GM23338 (cell line): Measurements from ENCODE around the gene PHTF2. TPM values are rescaled to one million over a fixed set of nuclear protein-coding genes. Genes with fewer than 3 reads are reported as not detected.

Experiments used
- ATAC-seq: fragments of 200-7000 bp; cut with Tn5 transposase; 3 replicates; pipeline ENCODE4 v1.9.1; 2020
- DNase-seq: peaks from one replicate; pipeline ENCODE4 v3.0.0-alpha.2; 2015; ENCODE audit warnings: low spot score
- H2AFZ ChIP-seq: fragments of 200-600 bp; sonication (generic); 2 replicates; pipeline ENCODE4 v1.8.0; 2016; ENCODE audit warnings: antibody characterized with exemption, mild to moderate bottlenecking, moderate library complexity
- H3F3A ChIP-seq: fragments of 200-600 bp; sonication (generic); replicated peaks from 2 replicates; pipeline ENCODE4 v1.8.0; 2017; ENCODE audit warnings: antibody characterized with exemption, mixed run types, low read depth
- H3K27ac ChIP-seq: fragments of 200-600 bp; sonication (generic); 2 replicates; pipeline ENCODE4 v1.6.1; 2016; ENCODE audit warnings: low read depth
- H3K27me3 ChIP-seq: fragments of 200-600 bp; sonication (generic); 2 replicates; pipeline ENCODE4 v1.8.0; 2016; ENCODE audit warnings: mild to moderate bottlenecking, mixed run types, moderate library complexity; ENCODE audit not compliant: insufficient read depth
- H3K36me3 ChIP-seq: fragments of 200-600 bp; sonication (generic); 2 replicates; pipeline ENCODE4 v1.8.0; 2016; ENCODE audit warnings: mild to moderate bottlenecking; ENCODE audit not compliant: insufficient read depth
- H3K4me1 ChIP-seq: fragments of 200-600 bp; sonication (generic); 2 replicates; pipeline ENCODE4 v1.8.0; 2016; ENCODE audit warnings: mild to moderate bottlenecking, moderate library complexity; ENCODE audit not compliant: insufficient read depth
- H3K4me2 ChIP-seq: fragments of 200-600 bp; sonication (generic); 2 replicates; pipeline ENCODE4 v1.7.1; 2017; ENCODE audit warnings: mixed run types
- H3K4me3 ChIP-seq: fragments of 200-600 bp; sonication (generic); 2 replicates; pipeline ENCODE4 v1.6.1; 2016; ENCODE audit warnings: mixed run types
- H3K79me2 ChIP-seq: fragments of 200-600 bp; sonication (generic); replicated peaks from 2 replicates; pipeline ENCODE4 v1.8.0; 2017; ENCODE audit warnings: mild to moderate bottlenecking; ENCODE audit not compliant: insufficient read depth
- H3K9me2 ChIP-seq: fragments of 200-600 bp; sonication (generic); 2 replicates; pipeline ENCODE4 v1.8.0; 2017; ENCODE audit not compliant: insufficient read depth
- H4K20me1 ChIP-seq: fragments of 200-600 bp; sonication (generic); replicated peaks from 2 replicates; pipeline ENCODE4 v1.8.0; 2017; ENCODE audit warnings: mild to moderate bottlenecking; ENCODE audit not compliant: insufficient read depth
- H3K27ac Mint-ChIP-seq: 2 replicates; pipeline ENCODE4 v1.8.0; 2020; ENCODE audit warnings: inconsistent platforms, mild to moderate bottlenecking, moderate library complexity, mixed read lengths
- H3K27me3 Mint-ChIP-seq: 3 replicates; pipeline ENCODE4 v1.8.0; 2022; ENCODE audit warnings: low read depth, mild to moderate bottlenecking, moderate library complexity, mixed read lengths, inconsistent platforms; ENCODE audit not compliant: insufficient read depth, poor library complexity
- H3K36me3 Mint-ChIP-seq: 3 replicates; pipeline ENCODE4 v1.8.0; 2021; ENCODE audit warnings: low read depth, mild to moderate bottlenecking, inconsistent platforms, moderate library complexity, mixed read lengths
- H3K4me1 Mint-ChIP-seq: 3 replicates; pipeline ENCODE4 v1.8.0; 2020; ENCODE audit warnings: mild to moderate bottlenecking, inconsistent platforms, mixed read lengths
- H3K4me3 Mint-ChIP-seq: 3 replicates; pipeline ENCODE4 v1.8.0; 2021; ENCODE audit warnings: moderate library complexity, mild to moderate bottlenecking, inconsistent platforms, mixed read lengths
- H3K9me3 Mint-ChIP-seq: 3 replicates; pipeline ENCODE4 v1.8.0; 2020; ENCODE audit warnings: moderate library complexity, mild to moderate bottlenecking, inconsistent platforms, mixed read lengths
- CREB1 ChIP-seq: fragments of 250-450 bp; sonication (Bioruptor Pico); IDR thresholded peaks from 2 replicates; pipeline ENCODE4 v1.5.0; 2020; ENCODE audit warnings: low read depth, mild to moderate bottlenecking, moderate library complexity
- EZH2 ChIP-seq: fragments of 200-600 bp; sonication (generic); IDR thresholded peaks from one replicate; pipeline ENCODE4 v1.8.0; 2017; ENCODE audit warnings: antibody characterized with exemption, mild to moderate bottlenecking, low read depth; ENCODE audit not compliant: unreplicated experiment
- EZH2phosphoT487 ChIP-seq: fragments of 200-600 bp; sonication (generic); IDR thresholded peaks from one replicate; pipeline ENCODE4 v1.8.1; 2018; ENCODE audit warnings: antibody characterized with exemption; ENCODE audit not compliant: unreplicated experiment
- JUNB ChIP-seq: IDR thresholded peaks from one replicate; pipeline ENCODE4 v1.6.1; 2016; ENCODE audit warnings: antibody characterized with exemption; ENCODE audit not compliant: unreplicated experiment
- NANOG ChIP-seq: IDR thresholded peaks from 2 replicates; pipeline ENCODE4 v1.6.1; 2016; ENCODE audit warnings: antibody characterized with exemption, borderline replicate concordance
- POLR2AphosphoS5 ChIP-seq: IDR thresholded peaks from 2 replicates; pipeline ENCODE4 v1.6.1; 2016; ENCODE audit warnings: antibody characterized with exemption, low read depth
- REST ChIP-seq: IDR thresholded peaks from one replicate; pipeline ENCODE4 v1.6.1; 2018; ENCODE audit warnings: antibody characterized with exemption; ENCODE audit not compliant: unreplicated experiment
- STAT1 ChIP-seq: IDR thresholded peaks from one replicate; pipeline ENCODE4 v1.6.1; 2016; ENCODE audit warnings: antibody characterized with exemption; ENCODE audit not compliant: unreplicated experiment
- ZNF114 ChIP-seq: fragments of 250-450 bp; sonication (Bioruptor Pico); IDR thresholded peaks from 2 replicates; pipeline ENCODE4 v1.5.0; 2020; ENCODE audit warnings: mild to moderate bottlenecking, moderate library complexity
- ZNF331 ChIP-seq: fragments of 250-450 bp; sonication (Bioruptor Pico); IDR thresholded peaks from 2 replicates; pipeline ENCODE4 v1.5.0; 2020; ENCODE audit warnings: low read depth, mild to moderate bottlenecking, moderate library complexity
- polyA plus RNA-seq: library from polyadenylated mRNA; unstranded; fragments of >200 nt; fragmentation: Nextera tagmentation; extraction: Ambion mirVana; gene quantifications from 2 replicates; pipeline ENCODE4 v1.2.1, GENCODE V29; 2016
- total RNA-seq: library from RNA; depleted of rRNA; stranded (reverse); fragments of >200 nt; shearing (Covaris generic); gene quantifications from 2 replicates; pipeline ENCODE4 v1.2.3, GENCODE V29; 2014
- TF ChIP-seq, protein P1 (sequence below): fragments of 250-450 bp; sonication (Bioruptor Pico); IDR thresholded peaks from 2 replicates; pipeline ENCODE4 v1.5.0; 2020; ENCODE audit warnings: mild to moderate bottlenecking, moderate library complexity
- TF ChIP-seq, protein P2 (sequence below): IDR thresholded peaks from 2 replicates; pipeline ENCODE4 v1.6.1; 2016; ENCODE audit warnings: antibody characterized with exemption
- TF ChIP-seq, protein P3 (sequence below), 2 experiments: fragments of 200-600 bp in 1 of 2; sonication (generic) in 1 of 2; conservative IDR thresholded peaks; 2 replicates each; pipeline versions ENCODE4 v1.5.1 to v1.6.1; 2016 to 2017; ENCODE audit warnings: antibody characterized with exemption in 2 of 2, low read depth in 2 of 2, mild to moderate bottlenecking in 2 of 2, moderate library complexity in 1 of 2

PHTF2 gene
- total and polyA plus RNA-seq, 2 experiments from 2014 or later, result 14.6 to 24.1 TPM

DNA sequence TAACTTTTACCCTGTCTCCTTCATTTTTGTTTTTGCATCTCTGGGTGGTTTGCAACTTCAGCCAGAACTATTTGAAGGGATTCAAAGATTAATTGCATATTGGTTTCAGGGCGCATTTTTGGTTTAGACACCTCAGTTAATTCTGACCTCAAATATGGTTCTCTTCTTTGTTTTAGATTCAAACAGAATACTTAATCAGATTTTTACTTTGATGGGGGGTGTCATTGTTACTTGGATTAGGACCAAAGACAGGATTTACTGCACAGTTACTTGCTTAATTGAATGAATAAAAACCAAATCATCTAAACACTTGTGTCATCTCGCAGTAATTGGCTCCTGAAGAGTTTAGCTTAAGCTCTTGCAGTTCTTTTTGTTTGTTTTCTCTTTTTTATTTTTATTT, 100.9 kb downstream of the PHTF2 start:
- TF ChIP-seq POLR2AphosphoS5 (no peak), ZNF114 (CRISPR knock-in tag) (no peak), STAT1 (no peak), REST (no peak), CREB1 (CRISPR knock-in tag) (no peak), EZH2 (no peak), JUNB (no peak), EZH2phosphoT487 (no peak), NANOG (no peak), ZNF331 (no peak)
- TF ChIP-seq, protein P1, sequence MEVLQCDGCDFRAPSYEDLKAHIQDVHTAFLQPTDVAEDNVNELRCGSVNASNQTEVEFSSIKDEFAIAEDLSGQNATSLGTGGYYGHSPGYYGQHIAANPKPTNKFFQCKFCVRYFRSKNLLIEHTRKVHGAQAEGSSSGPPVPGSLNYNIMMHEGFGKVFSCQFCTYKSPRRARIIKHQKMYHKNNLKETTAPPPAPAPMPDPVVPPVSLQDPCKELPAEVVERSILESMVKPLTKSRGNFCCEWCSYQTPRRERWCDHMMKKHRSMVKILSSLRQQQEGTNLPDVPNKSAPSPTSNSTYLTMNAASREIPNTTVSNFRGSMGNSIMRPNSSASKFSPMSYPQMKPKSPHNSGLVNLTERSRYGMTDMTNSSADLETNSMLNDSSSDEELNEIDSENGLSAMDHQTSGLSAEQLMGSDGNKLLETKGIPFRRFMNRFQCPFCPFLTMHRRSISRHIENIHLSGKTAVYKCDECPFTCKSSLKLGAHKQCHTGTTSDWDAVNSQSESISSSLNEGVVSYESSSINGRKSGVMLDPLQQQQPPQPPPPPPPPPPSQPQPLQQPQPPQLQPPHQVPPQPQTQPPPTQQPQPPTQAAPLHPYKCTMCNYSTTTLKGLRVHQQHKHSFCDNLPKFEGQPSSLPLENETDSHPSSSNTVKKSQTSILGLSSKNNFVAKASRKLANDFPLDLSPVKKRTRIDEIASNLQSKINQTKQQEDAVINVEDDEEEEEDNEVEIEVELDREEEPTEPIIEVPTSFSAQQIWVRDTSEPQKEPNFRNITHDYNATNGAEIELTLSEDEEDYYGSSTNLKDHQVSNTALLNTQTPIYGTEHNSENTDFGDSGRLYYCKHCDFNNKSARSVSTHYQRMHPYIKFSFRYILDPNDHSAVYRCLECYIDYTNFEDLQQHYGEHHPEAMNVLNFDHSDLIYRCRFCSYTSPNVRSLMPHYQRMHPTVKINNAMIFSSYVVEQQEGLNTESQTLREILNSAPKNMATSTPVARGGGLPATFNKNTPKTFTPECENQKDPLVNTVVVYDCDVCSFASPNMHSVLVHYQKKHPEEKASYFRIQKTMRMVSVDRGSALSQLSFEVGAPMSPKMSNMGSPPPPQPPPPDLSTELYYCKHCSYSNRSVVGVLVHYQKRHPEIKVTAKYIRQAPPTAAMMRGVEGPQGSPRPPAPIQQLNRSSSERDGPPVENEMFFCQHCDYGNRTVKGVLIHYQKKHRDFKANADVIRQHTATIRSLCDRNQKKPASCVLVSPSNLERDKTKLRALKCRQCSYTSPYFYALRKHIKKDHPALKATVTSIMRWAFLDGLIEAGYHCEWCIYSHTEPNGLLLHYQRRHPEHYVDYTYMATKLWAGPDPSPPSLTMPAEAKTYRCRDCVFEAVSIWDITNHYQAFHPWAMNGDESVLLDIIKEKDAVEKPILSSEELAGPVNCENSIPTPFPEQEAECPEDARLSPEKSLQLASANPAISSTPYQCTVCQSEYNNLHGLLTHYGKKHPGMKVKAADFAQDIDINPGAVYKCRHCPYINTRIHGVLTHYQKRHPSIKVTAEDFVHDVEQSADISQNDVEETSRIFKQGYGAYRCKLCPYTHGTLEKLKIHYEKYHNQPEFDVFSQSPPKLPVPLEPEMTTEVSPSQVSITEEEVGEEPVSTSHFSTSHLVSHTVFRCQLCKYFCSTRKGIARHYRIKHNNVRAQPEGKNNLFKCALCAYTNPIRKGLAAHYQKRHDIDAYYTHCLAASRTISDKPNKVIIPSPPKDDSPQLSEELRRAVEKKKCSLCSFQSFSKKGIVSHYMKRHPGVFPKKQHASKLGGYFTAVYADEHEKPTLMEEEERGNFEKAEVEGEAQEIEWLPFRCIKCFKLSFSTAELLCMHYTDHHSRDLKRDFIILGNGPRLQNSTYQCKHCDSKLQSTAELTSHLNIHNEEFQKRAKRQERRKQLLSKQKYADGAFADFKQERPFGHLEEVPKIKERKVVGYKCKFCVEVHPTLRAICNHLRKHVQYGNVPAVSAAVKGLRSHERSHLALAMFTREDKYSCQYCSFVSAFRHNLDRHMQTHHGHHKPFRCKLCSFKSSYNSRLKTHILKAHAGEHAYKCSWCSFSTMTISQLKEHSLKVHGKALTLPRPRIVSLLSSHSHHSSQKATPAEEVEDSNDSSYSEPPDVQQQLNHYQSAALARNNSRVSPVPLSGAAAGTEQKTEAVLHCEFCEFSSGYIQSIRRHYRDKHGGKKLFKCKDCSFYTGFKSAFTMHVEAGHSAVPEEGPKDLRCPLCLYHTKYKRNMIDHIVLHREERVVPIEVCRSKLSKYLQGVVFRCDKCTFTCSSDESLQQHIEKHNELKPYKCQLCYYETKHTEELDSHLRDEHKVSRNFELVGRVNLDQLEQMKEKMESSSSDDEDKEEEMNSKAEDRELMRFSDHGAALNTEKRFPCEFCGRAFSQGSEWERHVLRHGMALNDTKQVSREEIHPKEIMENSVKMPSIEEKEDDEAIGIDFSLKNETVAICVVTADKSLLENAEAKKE, result no peak
- TF ChIP-seq, protein P2, sequence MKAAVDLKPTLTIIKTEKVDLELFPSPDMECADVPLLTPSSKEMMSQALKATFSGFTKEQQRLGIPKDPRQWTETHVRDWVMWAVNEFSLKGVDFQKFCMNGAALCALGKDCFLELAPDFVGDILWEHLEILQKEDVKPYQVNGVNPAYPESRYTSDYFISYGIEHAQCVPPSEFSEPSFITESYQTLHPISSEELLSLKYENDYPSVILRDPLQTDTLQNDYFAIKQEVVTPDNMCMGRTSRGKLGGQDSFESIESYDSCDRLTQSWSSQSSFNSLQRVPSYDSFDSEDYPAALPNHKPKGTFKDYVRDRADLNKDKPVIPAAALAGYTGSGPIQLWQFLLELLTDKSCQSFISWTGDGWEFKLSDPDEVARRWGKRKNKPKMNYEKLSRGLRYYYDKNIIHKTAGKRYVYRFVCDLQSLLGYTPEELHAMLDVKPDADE, result no peak
- TF ChIP-seq, protein P3, sequence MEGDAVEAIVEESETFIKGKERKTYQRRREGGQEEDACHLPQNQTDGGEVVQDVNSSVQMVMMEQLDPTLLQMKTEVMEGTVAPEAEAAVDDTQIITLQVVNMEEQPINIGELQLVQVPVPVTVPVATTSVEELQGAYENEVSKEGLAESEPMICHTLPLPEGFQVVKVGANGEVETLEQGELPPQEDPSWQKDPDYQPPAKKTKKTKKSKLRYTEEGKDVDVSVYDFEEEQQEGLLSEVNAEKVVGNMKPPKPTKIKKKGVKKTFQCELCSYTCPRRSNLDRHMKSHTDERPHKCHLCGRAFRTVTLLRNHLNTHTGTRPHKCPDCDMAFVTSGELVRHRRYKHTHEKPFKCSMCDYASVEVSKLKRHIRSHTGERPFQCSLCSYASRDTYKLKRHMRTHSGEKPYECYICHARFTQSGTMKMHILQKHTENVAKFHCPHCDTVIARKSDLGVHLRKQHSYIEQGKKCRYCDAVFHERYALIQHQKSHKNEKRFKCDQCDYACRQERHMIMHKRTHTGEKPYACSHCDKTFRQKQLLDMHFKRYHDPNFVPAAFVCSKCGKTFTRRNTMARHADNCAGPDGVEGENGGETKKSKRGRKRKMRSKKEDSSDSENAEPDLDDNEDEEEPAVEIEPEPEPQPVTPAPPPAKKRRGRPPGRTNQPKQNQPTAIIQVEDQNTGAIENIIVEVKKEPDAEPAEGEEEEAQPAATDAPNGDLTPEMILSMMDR (conservative IDR thresholded peaks at IDR 0.05; ENCODE audit: low read depth in 2 of 2), result no peak
- Histone ChIP-seq H3K79me2 (no peaks in the 10 kb centered on the region), H3K4me3 (no peak overlapping the region), H3K27me3 (no peaks in the 10 kb centered on the region), H4K20me1 (no peaks in the 10 kb centered on the region), H3K27ac (no peak overlapping the region), H3K4me1 (no peaks in the 10 kb centered on the region), H2AFZ (no peak overlapping the region), H3K36me3 (no peaks in the 10 kb centered on the region), H3K4me2 (no peak overlapping the region), H3K9me2 (no peaks in the 10 kb centered on the region), H3F3A (no peaks in the 10 kb centered on the region)
- DNase-seq (no peak), ATAC-seq (no peak)
- H3K27ac Mint-ChIP-seq, result no peak overlapping the region
- H3K27me3 Mint-ChIP-seq, result no peaks in the 10 kb centered on the region
- no peaks in the 10 kb centered on the region for H3K9me3 Mint-ChIP-seq
- H3K36me3 Mint-ChIP-seq, result no peaks in the 10 kb centered on the region
- H3K4me3 Mint-ChIP-seq, result no peak overlapping the region
- H3K4me1 Mint-ChIP-seq, result no peaks in the 10 kb centered on the region
